ELF-1 (cell line): ENCODE data around the gene ELN.
"Not testable (repeated sequence)": the region's sequence is repeated elsewhere in the genome, so short reads cannot be mapped to it uniquely, and the experiment has no call there.

ENCODE experiments used
- DNase-seq: peaks from one replicate; pipeline ENCODE4 v3.0.0-alpha.2; 2016; ENCODE audit warnings: low read depth, low spot score

Gene ELN

GRCh38 chr7:74027683-74028320 lies at the start of gene ELN:
Gene ELN, plus strand, starts transcription at chr7:74028173. Its CDS starts 15 bp downstream, at chr7:74028188.
- DNase-seq: peak; percentile 23

GRCh38 chr7:73978661-73979563 lies 49.1 kb upstream of the ELN start:
- DNase-seq: peak; percentile 87

GRCh38 chr7:73979656-73980055 lies 48.3 kb upstream of the ELN start:
- not testable (repeated sequence) for DNase-seq

- no peak for DNase-seq
Measured at GRCh38 chr7:73980206-73980605, 47.8 kb upstream of the ELN start.

- no peak for DNase-seq
Measured at GRCh38 chr7:73981933-73982332, 46.0 kb upstream of the ELN start.

- DNase-seq: no peak
Measured at GRCh38 chr7:73983437-73984164, 44.4 kb upstream of the ELN start.

GRCh38 chr7:73984481-73985205 lies 43.3 kb upstream of the ELN start:
- no peak for DNase-seq

- no peak for DNase-seq
Measured at GRCh38 chr7:73985737-73986141, 42.2 kb upstream of the ELN start.

- DNase-seq: peak; percentile 26
Measured at GRCh38 chr7:73986158-73986631, 41.8 kb upstream of the ELN start.

- no peak for DNase-seq
Measured at GRCh38 chr7:73987298-73987697, 40.7 kb upstream of the ELN start.

- no peak for DNase-seq
Measured at GRCh38 chr7:73988197-73988596, 39.8 kb upstream of the ELN start.

GRCh38 chr7:73991522-73992100 lies 36.4 kb upstream of the ELN start:
- DNase-seq: no peak

GRCh38 chr7:73992101-73992562 lies 35.8 kb upstream of the ELN start:
- no peak for DNase-seq

GRCh38 chr7:73994023-73994422 lies 34.0 kb upstream of the ELN start:
- DNase-seq: no peak

GRCh38 chr7:73994761-73995160 lies 33.2 kb upstream of the ELN start:
- no peak for DNase-seq

- DNase-seq: no peak
Measured at GRCh38 chr7:73995330-73995729, 32.6 kb upstream of the ELN start.

- DNase-seq: no peak
Measured at GRCh38 chr7:73995821-73996511, 32.0 kb upstream of the ELN start.

GRCh38 chr7:73997056-73997455 lies 30.9 kb upstream of the ELN start:
- DNase-seq: no peak

- no peak for DNase-seq
Measured at GRCh38 chr7:73999664-74000435, 28.1 kb upstream of the ELN start.
